Esophagus squamous epithelium (tissue), 5 donors: Measurements from ENCODE around the gene UNC5B. TPM values are rescaled to one million over a fixed set of nuclear protein-coding genes. Genes with fewer than 3 reads are reported as not detected.

Experiments
- DNase-seq: peaks from one replicate; lab custom pipeline; 2025; lab: John Stamatoyannopoulos, UW
- H3K27ac ChIP-seq, 4 donors: fragments of 200-600 bp; sonication (generic); one replicate each; pipeline ENCODE4 v1.5.1; 2016 to 2019; ENCODE audit warnings: mild to moderate bottlenecking in 1 of 4
- H3K27me3 ChIP-seq, 4 donors: fragments of 200-600 bp; sonication (generic); 1 replicate in 3 of 4; 2 replicates in 1 of 4; pipeline versions ENCODE4 v1.5.1 to v1.6.0; 2017 to 2021; ENCODE audit warnings: antibody characterized with exemption in 1 of 4
- H3K36me3 ChIP-seq, 3 donors: fragments of 200-600 bp; sonication (generic); one replicate each; pipeline ENCODE4 v1.5.1; 2016 to 2019
- H3K4me1 ChIP-seq, 3 donors: fragments of 200-600 bp; sonication (generic); one replicate each; pipeline ENCODE4 v1.5.1; 2017 to 2019
- H3K4me3 ChIP-seq, 4 donors: fragments of 200-600 bp; sonication (generic); 1 replicate in 3 of 4; 2 replicates in 1 of 4; pipeline ENCODE4 v1.5.1; 2016 to 2019; ENCODE audit warnings: mild to moderate bottlenecking in 2 of 4, moderate library complexity in 1 of 4
- H3K9me3 ChIP-seq, 3 donors: fragments of 200-600 bp; sonication (generic); one replicate each; pipeline ENCODE4 v1.5.1; 2016 to 2019
- POLR2A ChIP-seq, 4 donors: fragments of 450-650 bp; IDR thresholded peaks; one replicate each; pipeline ENCODE4 v1.6.1; 2017; ENCODE audit warnings: antibody characterized with exemption in 4 of 4, mild to moderate bottlenecking in 4 of 4, moderate library complexity in 3 of 4
- WGBS, 2 donors: methylation state at CpG; one replicate each; pipeline ENCODE4 v1.1.5; 2018; 5-methylcytosine and 5-hydroxymethylcytosine counted together
- intact Hi-C: fragments of 100-400 bp; cut with DNase I; formaldehyde crosslinking; loops from one replicate; pipeline ENCODE4 v1.15.0; 2022
- total RNA-seq, 4 donors: library from RNA; depleted of rRNA; stranded (reverse); fragments of >200 nt; gene quantifications; one replicate each; pipeline ENCODE4 v1.1.0, GENCODE V29; 2016
- TF ChIP-seq, protein P1 (sequence below), 6 experiments: fragments of 450-650 bp in 4 of 6; fragments of 200-600 bp in 2 of 6; sonication (generic) in 2 of 6; IDR thresholded peaks; one replicate each; pipeline ENCODE4 v1.5.1; 2016 to 2019; ENCODE audit warnings: antibody characterized with exemption in 6 of 6, mild to moderate bottlenecking in 4 of 6, moderate library complexity in 4 of 6
- donor health status: DM: yes; HTN: yes; CAD: no.

Gene UNC5B
- total RNA-seq, 4 donors from 2014 or later: 18.9 to 48.1 (median 28.4) TPM

- intact Hi-C loops: loop anchor here (5.0 kb wide), 1 partner anchor 367 kb away; no protein-coding TSS in a partner anchor
- DNase-seq: no peak
- Histone ChIP-seq H3K9me3 (no peaks in the 10 kb centered on the region), H3K4me1 (peaks cover 5 to 18% (median 14%) of the 10 kb centered on the region in 3 donors), H3K27ac (no peak overlapping the region), H3K4me3 (no peak overlapping the region), H3K36me3 (peaks cover 0 to 94% (median 12%) of the 10 kb centered on the region in 3 donors), H3K27me3 (no peaks in the 10 kb centered on the region)
- 69 to 74% methylated on average over 5 to 12 of the region's 12 CpGs for WGBS, 2 donors
- TF ChIP-seq, protein P1, sequence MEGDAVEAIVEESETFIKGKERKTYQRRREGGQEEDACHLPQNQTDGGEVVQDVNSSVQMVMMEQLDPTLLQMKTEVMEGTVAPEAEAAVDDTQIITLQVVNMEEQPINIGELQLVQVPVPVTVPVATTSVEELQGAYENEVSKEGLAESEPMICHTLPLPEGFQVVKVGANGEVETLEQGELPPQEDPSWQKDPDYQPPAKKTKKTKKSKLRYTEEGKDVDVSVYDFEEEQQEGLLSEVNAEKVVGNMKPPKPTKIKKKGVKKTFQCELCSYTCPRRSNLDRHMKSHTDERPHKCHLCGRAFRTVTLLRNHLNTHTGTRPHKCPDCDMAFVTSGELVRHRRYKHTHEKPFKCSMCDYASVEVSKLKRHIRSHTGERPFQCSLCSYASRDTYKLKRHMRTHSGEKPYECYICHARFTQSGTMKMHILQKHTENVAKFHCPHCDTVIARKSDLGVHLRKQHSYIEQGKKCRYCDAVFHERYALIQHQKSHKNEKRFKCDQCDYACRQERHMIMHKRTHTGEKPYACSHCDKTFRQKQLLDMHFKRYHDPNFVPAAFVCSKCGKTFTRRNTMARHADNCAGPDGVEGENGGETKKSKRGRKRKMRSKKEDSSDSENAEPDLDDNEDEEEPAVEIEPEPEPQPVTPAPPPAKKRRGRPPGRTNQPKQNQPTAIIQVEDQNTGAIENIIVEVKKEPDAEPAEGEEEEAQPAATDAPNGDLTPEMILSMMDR (IDR thresholded peaks at IDR 0.05): no peak
- no peak for TF ChIP-seq POLR2A (IDR thresholded peaks at IDR 0.05)
These were observed 77.2 kb downstream of the UNC5B start for GRCh38 chr10:71289421-71290130.

DNA sequence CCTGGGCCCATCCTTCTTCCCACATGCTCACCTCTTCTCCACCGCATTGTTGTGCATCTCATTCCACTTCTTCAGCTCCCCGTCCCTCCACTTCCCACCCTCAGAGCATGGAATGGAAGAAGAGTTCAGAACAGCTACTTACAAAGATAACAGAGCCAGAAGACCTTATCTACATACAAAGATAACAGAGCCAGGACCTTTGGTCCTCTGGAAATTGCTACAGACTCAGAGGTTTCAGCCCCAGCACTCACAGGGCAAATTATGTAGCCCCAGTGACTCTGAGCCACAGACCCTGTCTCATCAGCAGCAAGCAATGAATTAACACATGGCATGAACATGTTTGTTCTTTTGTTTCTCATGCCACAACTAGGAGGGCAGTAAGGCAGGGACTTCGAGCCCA, 78.0 kb downstream of the UNC5B start:
- H3K4me3 ChIP-seq: no peak overlapping the region
- H3K36me3 ChIP-seq: peaks cover 0 to 92% (median 12%) of the 10 kb centered on the region in 3 donors
- no peaks in the 10 kb centered on the region for H3K9me3 ChIP-seq
- WGBS, 2 donors: 71 to 90% methylated on average over 2 to 3 of the region's 3 CpGs
- no peak overlapping the region for H3K27ac ChIP-seq
- H3K27me3 ChIP-seq: no peaks in the 10 kb centered on the region
- TF ChIP-seq POLR2A (IDR thresholded peaks at IDR 0.05): no peak
- TF ChIP-seq, protein P1 (IDR thresholded peaks at IDR 0.05): no peak
- no peak for DNase-seq
- peaks cover 5 to 18% (median 14%) of the 10 kb centered on the region in 3 donors for H3K4me1 ChIP-seq
- intact Hi-C loops: no loop called here

DNA sequence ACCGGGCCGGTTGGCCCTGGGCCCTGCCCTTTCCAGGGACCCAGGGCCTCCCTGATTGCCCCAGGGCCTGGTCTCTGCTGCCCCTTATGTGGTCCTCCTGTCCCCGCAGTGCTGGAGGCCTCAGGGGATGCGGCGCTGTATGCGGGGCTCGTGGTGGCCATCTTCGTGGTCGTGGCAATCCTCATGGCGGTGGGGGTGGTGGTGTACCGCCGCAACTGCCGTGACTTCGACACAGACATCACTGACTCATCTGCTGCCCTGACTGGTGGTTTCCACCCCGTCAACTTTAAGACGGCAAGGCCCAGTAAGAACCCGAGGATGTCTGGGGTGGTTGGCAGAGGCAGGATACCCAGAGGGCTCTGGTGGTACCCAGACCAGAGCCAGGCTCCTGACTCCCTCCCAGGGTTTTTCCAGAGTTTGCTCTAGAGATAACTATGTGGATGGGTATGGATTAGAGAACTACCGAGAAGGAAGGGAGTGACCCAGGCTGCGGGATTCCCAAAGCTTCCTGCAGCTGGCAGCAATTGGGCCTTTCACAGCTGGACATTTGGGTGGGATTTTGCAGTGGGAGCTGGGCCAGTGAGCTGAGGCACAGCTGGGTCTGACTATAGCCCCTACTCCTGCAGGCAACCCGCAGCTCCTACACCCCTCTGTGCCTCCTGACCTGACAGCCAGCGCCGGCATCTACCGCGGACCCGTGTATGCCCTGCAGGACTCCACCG, 78.6 kb downstream of the UNC5B start:
- H3K27ac ChIP-seq: no peak overlapping the region
- WGBS, 2 donors: 81 to 83% methylated on average over 12 to 18 of the region's 26 CpGs
- no peak for DNase-seq
- H3K36me3 ChIP-seq: peaks cover 0 to 92% (median 12%) of the 10 kb centered on the region in 3 donors
- TF ChIP-seq POLR2A (IDR thresholded peaks at IDR 0.05): no peak
- TF ChIP-seq, protein P1 (IDR thresholded peaks at IDR 0.05): no peak
- H3K27me3 ChIP-seq: no peaks in the 10 kb centered on the region
- intact Hi-C loops: no loop called here
- H3K4me3 ChIP-seq: no peak overlapping the region
- no peaks in the 10 kb centered on the region for H3K9me3 ChIP-seq
- peaks cover 5 to 24% (median 14%) of the 10 kb centered on the region in 3 donors for H3K4me1 ChIP-seq

GRCh38 chr10:71291528-71291900, 79.1 kb downstream of the UNC5B start:
- intact Hi-C loops: no loop called here
- Histone ChIP-seq H3K27ac (no peak overlapping the region), H3K27me3 (no peaks in the 10 kb centered on the region), H3K9me3 (no peaks in the 10 kb centered on the region), H3K4me3 (no peak overlapping the region), H3K4me1 (peaks cover 5 to 30% (median 14%) of the 10 kb centered on the region in 3 donors), H3K36me3 (peaks cover 0 to 92% (median 11%) of the 10 kb centered on the region in 3 donors)
- DNase-seq: no peak
- TF ChIP-seq, protein P1 (IDR thresholded peaks at IDR 0.05): no peak
- TF ChIP-seq POLR2A (IDR thresholded peaks at IDR 0.05): no peak
- WGBS, 2 donors: 100% methylated on average over 2 of the region's 13 CpGs; no CpG with 5 or more reads in 1 of the 2 donors
